Type B pancreatic cell (in vitro differentiated cells): ENCODE results near the gene ZNF891. TPM values are rescaled to one million over a fixed set of nuclear protein-coding genes. Genes with fewer than 3 reads are reported as not detected.

ENCODE experiments used
- DNase-seq: peaks from one replicate; pipeline ENCODE4 v3.0.0; 2021; ENCODE audit warnings: mixed read lengths; ENCODE audit not compliant: unreplicated experiment; ENCODE audit errors: extremely low spot score
- H3K27ac Mint-ChIP-seq: 2 replicates; pipeline ENCODE4 v1.8.0; 2021; ENCODE audit warnings: mild to moderate bottlenecking, mixed read lengths
- H3K27me3 Mint-ChIP-seq: 2 replicates; pipeline ENCODE4 v1.8.0; 2021; ENCODE audit warnings: mixed read lengths
- H3K36me3 Mint-ChIP-seq: 2 replicates; pipeline ENCODE4 v1.8.0; 2021; ENCODE audit warnings: mixed read lengths
- H3K4me1 Mint-ChIP-seq: one replicate; pipeline ENCODE4 v1.8.0; 2021; ENCODE audit warnings: mixed read lengths; ENCODE audit not compliant: unreplicated experiment
- H3K4me3 Mint-ChIP-seq: 2 replicates; pipeline ENCODE4 v1.8.0; 2021; ENCODE audit warnings: mild to moderate bottlenecking, mixed read lengths
- H3K9me3 Mint-ChIP-seq: 2 replicates; pipeline ENCODE4 v1.8.0; 2021; ENCODE audit warnings: mixed read lengths
- long read RNA-seq: library from polyadenylated mRNA; unstranded; transcript quantifications from one replicate; pipeline ENCODE4 v2.0.0, GENCODE V29; 2020
- total RNA-seq: library from RNA; stranded (reverse); gene quantifications from 2 replicates; pipeline ENCODE4 v1.2.1, GENCODE V29; 2021; ENCODE audit warnings: low replicate concordance
- TF ChIP-seq, protein P1 (sequence below): fragments of 200-600 bp; sonication (generic); conservative IDR thresholded peaks from 2 replicates; pipeline ENCODE4 v1.5.0; 2021; ENCODE audit warnings: antibody characterized with exemption, mild to moderate bottlenecking

The ZNF891 gene
- total RNA-seq, result 2.0 and 4.2 TPM in 2 replicates
- long read RNA-seq, full-length matches to known transcripts, result 3 of 5 reads
- long read RNA-seq, partial matches to known transcripts, result 1 of 5 reads
- long read RNA-seq, other reads (novel, unspliced or antisense), result 1 of 5 reads

DNA sequence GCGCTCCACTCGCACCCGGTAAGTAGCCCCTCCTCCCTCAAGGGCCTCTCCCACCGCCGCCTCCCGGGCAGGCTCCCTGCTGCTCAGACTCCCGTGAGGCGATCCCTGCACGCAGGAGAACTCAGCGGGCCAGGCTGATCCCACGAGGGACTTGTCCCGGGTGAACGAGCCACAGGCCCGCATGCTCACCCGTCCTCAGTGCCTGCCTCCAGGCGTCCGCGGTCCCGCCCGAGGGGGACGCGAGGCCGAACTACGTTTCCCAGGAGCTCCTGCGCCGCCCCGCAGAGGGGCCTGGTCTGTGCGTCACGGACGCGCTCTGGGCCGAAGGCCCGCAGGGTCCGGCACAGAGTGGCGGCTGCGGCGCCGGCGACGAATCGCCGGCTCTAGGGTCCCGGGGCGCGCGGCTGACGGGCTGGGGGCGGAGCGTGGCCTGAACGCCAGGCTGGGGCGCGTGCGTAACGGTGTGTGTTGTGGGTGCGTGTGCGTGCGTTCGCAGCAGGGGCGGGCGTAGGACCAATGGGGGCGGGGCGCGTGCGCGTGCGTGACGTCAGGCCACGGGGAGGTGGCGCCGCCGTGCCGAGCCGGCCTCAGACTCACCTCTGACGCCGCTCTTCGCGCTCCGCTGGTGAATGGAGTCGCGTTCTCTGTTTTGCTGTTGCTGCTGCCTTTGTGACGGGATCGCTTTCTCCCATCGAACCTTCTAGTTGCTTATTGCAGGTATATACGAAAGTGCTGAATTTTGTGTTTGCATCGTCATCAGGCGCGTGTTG is at the start of gene ZNF891, which contains the start of gene ZNF10:
Gene ZNF891, minus strand, starts transcription at position 237 of the 770 bp plus-strand sequence. CDS start 8,356 bp downstream, outside the sequence.
Gene ZNF10, plus strand, starts transcription at position 590 of the 770 bp plus-strand sequence. CDS start 13,866 bp downstream, outside the sequence.
- H3K27me3 Mint-ChIP-seq, result no peaks in the 10 kb centered on the region
- H3K36me3 Mint-ChIP-seq, result peaks cover 52% of the 10 kb centered on the region
- peak within 1 kb of the TSS; percentile 98 for H3K27ac Mint-ChIP-seq
- peak within 1 kb of the TSS; percentile 99 for H3K4me3 Mint-ChIP-seq
- peaks cover 5% of the 10 kb centered on the region for H3K4me1 Mint-ChIP-seq
- peak; percentile 98 for DNase-seq
- H3K9me3 Mint-ChIP-seq, result peaks cover 16% of the 10 kb centered on the region
- TF ChIP-seq, protein P1, sequence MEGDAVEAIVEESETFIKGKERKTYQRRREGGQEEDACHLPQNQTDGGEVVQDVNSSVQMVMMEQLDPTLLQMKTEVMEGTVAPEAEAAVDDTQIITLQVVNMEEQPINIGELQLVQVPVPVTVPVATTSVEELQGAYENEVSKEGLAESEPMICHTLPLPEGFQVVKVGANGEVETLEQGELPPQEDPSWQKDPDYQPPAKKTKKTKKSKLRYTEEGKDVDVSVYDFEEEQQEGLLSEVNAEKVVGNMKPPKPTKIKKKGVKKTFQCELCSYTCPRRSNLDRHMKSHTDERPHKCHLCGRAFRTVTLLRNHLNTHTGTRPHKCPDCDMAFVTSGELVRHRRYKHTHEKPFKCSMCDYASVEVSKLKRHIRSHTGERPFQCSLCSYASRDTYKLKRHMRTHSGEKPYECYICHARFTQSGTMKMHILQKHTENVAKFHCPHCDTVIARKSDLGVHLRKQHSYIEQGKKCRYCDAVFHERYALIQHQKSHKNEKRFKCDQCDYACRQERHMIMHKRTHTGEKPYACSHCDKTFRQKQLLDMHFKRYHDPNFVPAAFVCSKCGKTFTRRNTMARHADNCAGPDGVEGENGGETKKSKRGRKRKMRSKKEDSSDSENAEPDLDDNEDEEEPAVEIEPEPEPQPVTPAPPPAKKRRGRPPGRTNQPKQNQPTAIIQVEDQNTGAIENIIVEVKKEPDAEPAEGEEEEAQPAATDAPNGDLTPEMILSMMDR, result no peak

- no peaks in the 10 kb centered on the region for H3K4me1 Mint-ChIP-seq
- H3K9me3 Mint-ChIP-seq, result peaks cover 10% of the 10 kb centered on the region
- H3K27ac Mint-ChIP-seq, result no peak overlapping the region
- H3K27me3 Mint-ChIP-seq, result no peaks in the 10 kb centered on the region
- TF ChIP-seq, protein P1, result no peak
- DNase-seq, result no peak
- no peak overlapping the region for H3K4me3 Mint-ChIP-seq
- no peaks in the 10 kb centered on the region for H3K36me3 Mint-ChIP-seq
These were observed 44.8 kb upstream of the ZNF891 start for GRCh38 chr12:133174901-133175300.

GRCh38 chr12:133172491-133172890 is 42.4 kb upstream of the ZNF891 start:
- Mint-ChIP-seq H3K27ac (no peak overlapping the region), H3K4me1 (no peaks in the 10 kb centered on the region), H3K9me3 (peaks cover 8% of the 10 kb centered on the region), H3K4me3 (no peak overlapping the region), H3K27me3 (no peaks in the 10 kb centered on the region), H3K36me3 (no peaks in the 10 kb centered on the region)
- TF ChIP-seq, protein P1, result no peak
- DNase-seq, result no peak

DNA sequence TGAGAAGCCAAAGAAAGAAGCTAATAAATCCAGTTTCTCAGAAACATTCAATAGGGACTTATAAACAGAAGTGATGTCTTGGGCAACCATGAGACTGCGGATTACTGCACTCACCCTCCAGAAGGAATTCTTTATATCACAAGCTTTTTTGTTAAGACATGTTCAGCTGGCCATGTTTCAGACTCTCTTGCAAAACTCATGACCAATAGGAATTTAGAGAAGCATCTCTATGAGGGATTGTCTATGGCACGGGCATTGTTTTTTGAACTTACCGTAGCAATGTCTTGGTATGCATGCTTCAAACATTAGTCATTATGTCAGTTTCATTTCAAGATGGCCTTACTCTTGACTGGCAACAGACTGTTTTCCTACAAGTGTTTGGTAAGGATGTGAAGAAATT is 35.7 kb upstream of the ZNF891 start:
- DNase-seq, result no peak
- TF ChIP-seq, protein P1, result no peak
- H3K9me3 Mint-ChIP-seq, result peaks cover 7% of the 10 kb centered on the region
- no peak overlapping the region for H3K4me3 Mint-ChIP-seq
- H3K27me3 Mint-ChIP-seq, result no peaks in the 10 kb centered on the region
- H3K4me1 Mint-ChIP-seq, result no peaks in the 10 kb centered on the region
- no peak overlapping the region for H3K27ac Mint-ChIP-seq
- peaks cover 6% of the 10 kb centered on the region for H3K36me3 Mint-ChIP-seq

DNA sequence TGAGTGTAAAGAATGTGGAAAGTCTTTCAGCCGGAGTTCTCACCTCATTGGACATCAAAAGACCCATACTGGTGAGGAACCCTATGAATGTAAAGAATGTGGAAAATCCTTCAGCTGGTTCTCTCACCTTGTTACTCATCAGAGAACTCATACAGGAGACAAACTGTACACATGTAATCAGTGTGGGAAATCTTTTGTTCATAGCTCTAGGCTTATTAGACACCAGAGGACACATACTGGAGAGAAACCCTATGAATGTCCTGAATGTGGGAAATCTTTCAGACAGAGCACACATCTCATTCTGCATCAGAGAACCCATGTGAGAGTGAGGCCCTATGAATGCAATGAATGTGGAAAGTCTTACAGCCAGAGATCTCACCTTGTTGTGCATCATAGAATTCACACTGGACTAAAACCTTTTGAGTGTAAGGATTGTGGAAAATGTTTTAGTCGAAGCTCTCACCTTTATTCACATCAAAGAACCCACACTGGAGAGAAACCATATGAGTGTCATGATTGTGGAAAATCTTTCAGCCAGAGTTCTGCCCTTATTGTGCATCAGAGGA is 26.1 kb upstream of the ZNF891 start:
- H3K36me3 Mint-ChIP-seq, result peaks cover 76% of the 10 kb centered on the region

More for the DNA sequence above, 26.1 kb upstream of the ZNF891 start:
- Mint-ChIP-seq H3K9me3 (peaks cover 54% of the 10 kb centered on the region), H3K27me3 (no peaks in the 10 kb centered on the region), H3K4me3 (no peak overlapping the region), H3K27ac (no peak overlapping the region), H3K4me1 (no peaks in the 10 kb centered on the region)
- TF ChIP-seq, protein P1, result no peak
- no peak for DNase-seq
